Measurements from ENCODE around the gene EIF4ENIF1. TPM values are rescaled to one million over a fixed set of nuclear protein-coding genes. Genes with fewer than 3 reads are reported as not detected.
"Not testable (repeated sequence)": the region's sequence is repeated elsewhere in the genome, so short reads cannot be mapped to it uniquely, and the experiment has no call there.

Gene EIF4ENIF1
- total and polyA plus RNA-seq, 2 donors (not counting 3 experiments of a cell fraction or from before 2014, with no cell fraction given), result 22.8 to 38.7 TPM

GRCh38 chr22:31507517-31507916 lies 17.9 kb upstream of the EIF4ENIF1 start:
- CTCF ChIA-PET, result interaction anchor here (0.6 kb wide), 1 partner anchor 29 kb away, joined by 3 read pairs; no protein-coding TSS in a partner anchor
- H3K4me3 ChIP-seq (replicated peaks in 1 of 3; ENCODE audit: insufficient read depth in 1 of 3, low read depth in 1 of 3, low read length in 3 of 3); dilution Hi-C loops (cut with MboI; ENCODE audit: extremely low pct_ligation_motif_present, low sequenced_read_pairs); H4K20me1 ChIP-seq (replicated peaks; ENCODE audit: control insufficient read depth, extremely low read depth, insufficient read depth, low read length); intact Hi-C loops (cut with micrococcal nuclease); H3K9me3 ChIP-seq (replicated peaks; ENCODE audit: control insufficient read depth, insufficient read depth, low read length); H2AFZ ChIP-seq (ENCODE audit: low read depth, low read length); H3K9me1 ChIP-seq (replicated peaks; ENCODE audit: control insufficient read depth, extremely low read depth, insufficient read depth, low read length); H3K27ac ChIP-seq (ENCODE audit: insufficient read depth, low read depth, low read length); H3K9ac ChIP-seq (replicated peaks; ENCODE audit: extremely low read depth, insufficient read depth, low read length); POLR2A ChIA-PET; DNase-seq (ENCODE audit: low read depth, low spot score); H3K27me3 ChIP-seq (ENCODE audit: control insufficient read depth in 2 of 2, insufficient read depth in 2 of 2, low read length in 2 of 2); FAIRE-seq; H3K4me2 ChIP-seq (ENCODE audit: insufficient read depth, low read length); H3K36me3 ChIP-seq (ENCODE audit: control insufficient read depth in 2 of 2, extremely low read depth in 1 of 2, insufficient read depth in 2 of 2, low read length in 2 of 2); H3K4me1 ChIP-seq (ENCODE audit: control insufficient read depth, extremely low read depth, insufficient read depth, low read length); BruUV-seq (replicated peaks): not testable (repeated sequence)
- peaks cover 12% of the 10 kb centered on the region for H3K79me2 ChIP-seq (ENCODE audit: control insufficient read depth, insufficient read depth, low read length)

- no TSS peak for BruUV-seq (replicated peaks)
- Histone ChIP-seq H4K20me1 (replicated peaks; ENCODE audit: control insufficient read depth, extremely low read depth, insufficient read depth, low read length) (no peaks in the 10 kb centered on the region), H3K36me3 (ENCODE audit: control insufficient read depth in 2 of 2, extremely low read depth in 1 of 2, insufficient read depth in 2 of 2, low read length in 2 of 2) (no peaks in the 10 kb centered on the region), H3K9me3 (replicated peaks; ENCODE audit: control insufficient read depth, insufficient read depth, low read length) (no peaks in the 10 kb centered on the region), H3K4me1 (ENCODE audit: control insufficient read depth, extremely low read depth, insufficient read depth, low read length) (no peaks in the 10 kb centered on the region), H3K79me2 (ENCODE audit: control insufficient read depth, insufficient read depth, low read length) (peaks cover 13% of the 10 kb centered on the region), H3K4me2 (ENCODE audit: insufficient read depth, low read length) (no peak overlapping the region), H3K27me3 (ENCODE audit: control insufficient read depth in 2 of 2, insufficient read depth in 2 of 2, low read length in 2 of 2) (no peaks in the 10 kb centered on the region), H3K27ac (ENCODE audit: insufficient read depth, low read depth, low read length) (no peak overlapping the region), H3K9me1 (replicated peaks; ENCODE audit: control insufficient read depth, extremely low read depth, insufficient read depth, low read length) (no peaks in the 10 kb centered on the region), H3K9ac (replicated peaks; ENCODE audit: extremely low read depth, insufficient read depth, low read length) (no peak overlapping the region), H2AFZ (ENCODE audit: low read depth, low read length) (no peak overlapping the region), H3K4me3 (replicated peaks in 1 of 3; ENCODE audit: insufficient read depth in 1 of 3, low read depth in 1 of 3, low read length in 3 of 3) (no peak overlapping the region)
- TF ChIP-seq EZH2 (IDR thresholded peaks at IDR 0.05; ENCODE audit: borderline replicate concordance, low read depth, low read length, severe bottlenecking), result no peak
- CTCF ChIA-PET, result no interaction called here
- no peak for DNase-seq (ENCODE audit: low read depth, low spot score)
- POLR2A ChIA-PET, result no interaction called here
- intact Hi-C loops (cut with micrococcal nuclease) (no loop called here), dilution Hi-C loops (cut with MboI; ENCODE audit: extremely low pct_ligation_motif_present, low sequenced_read_pairs) (no loop called here)
- no peak for FAIRE-seq
Observed at GRCh38 chr22:31504282-31504681, 14.6 kb upstream of the EIF4ENIF1 start.
